ENCODE measurements around the gene HOXA3. TPM values are rescaled to one million over a fixed set of nuclear protein-coding genes. Genes with fewer than 3 reads are reported as not detected.

The HOXA3 gene
- polyA plus RNA-seq, 3 donors = not detected

DNA sequence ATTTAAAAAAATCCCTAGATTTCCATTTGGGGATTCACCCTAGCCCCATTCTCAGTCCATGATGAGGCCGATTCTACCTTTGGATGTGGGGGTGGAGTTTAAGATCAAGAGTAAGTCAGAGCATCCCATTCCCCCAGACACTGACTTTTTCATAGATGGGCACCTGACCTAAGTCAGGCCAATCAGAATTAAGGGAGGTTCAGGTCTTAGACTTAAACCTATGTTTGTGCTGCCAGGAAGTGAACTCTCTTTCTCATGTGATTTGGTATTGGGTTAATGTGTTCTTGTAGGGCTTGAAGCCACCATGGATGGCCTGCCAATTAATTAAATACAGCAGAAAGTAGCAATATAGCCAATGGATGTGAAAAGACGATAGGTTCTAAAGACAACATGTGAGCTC is 86.7 kb downstream of the HOXA3 start:
- no peaks in the 10 kb centered on the region for H3K27me3 ChIP-seq (ENCODE audit: control insufficient read depth in 2 of 2, insufficient read depth in 2 of 2, low read length in 2 of 2)
- peaks cover 0 to 1% (median 0%) of the 10 kb centered on the region in 7 donors for H3K9me3 Mint-ChIP-seq
- no CpG with 5 or more reads among the region's 2 CpGs for WGBS (ENCODE audit: insufficient coverage)

DNA sequence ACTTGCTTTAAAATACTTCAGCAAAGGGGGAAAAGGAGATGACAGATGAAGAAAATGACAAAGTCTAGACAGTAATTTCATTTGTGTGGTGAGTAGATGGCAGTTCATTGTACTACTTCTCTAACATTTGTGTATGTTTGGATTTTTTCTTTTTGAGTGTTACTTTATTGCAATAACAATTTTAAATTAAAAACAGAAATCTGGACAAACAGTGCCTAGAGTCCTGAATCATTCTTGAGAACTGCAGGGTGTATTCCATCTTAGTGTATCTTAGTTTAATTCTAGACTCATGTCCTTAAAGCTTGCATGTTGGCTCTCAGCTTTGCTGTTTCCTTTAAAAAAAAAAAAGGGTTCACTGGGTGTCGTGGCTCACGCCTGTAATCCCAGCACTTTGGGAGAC is 87.7 kb downstream of the HOXA3 start:
- no peaks in the 10 kb centered on the region for H3K36me3 Mint-ChIP-seq
- intact Hi-C loops (cut with micrococcal nuclease) = no loop called here
- H3K27me3 Mint-ChIP-seq (ENCODE audit: low read depth in 3 of 3) = peaks cover 4 to 9% (median 5%) of the 10 kb centered on the region in 3 donors
- H3K4me1 ChIP-seq (ENCODE audit: control insufficient read depth in 1 of 2, insufficient read depth in 2 of 2, low read length in 2 of 2) = no peaks in the 10 kb centered on the region
- H3K4me1 Mint-ChIP-seq = peaks cover 3% of the 10 kb centered on the region
- no peak overlapping the region for H3K4me2 ChIP-seq (replicated peaks; ENCODE audit: extremely low read depth, low read length, poor library complexity, severe bottlenecking)
- no peak overlapping the region for H3K9ac ChIP-seq (ENCODE audit: insufficient read depth, low read length, poor library complexity, severe bottlenecking)
- H3K36me3 ChIP-seq (replicated peaks in 1 of 2; ENCODE audit: control insufficient read depth in 1 of 2, insufficient read depth in 2 of 2, low read length in 2 of 2) = no peaks in the 10 kb centered on the region
- H3K27me3 ChIP-seq (ENCODE audit: control insufficient read depth in 2 of 2, insufficient read depth in 2 of 2, low read length in 2 of 2) = no peaks in the 10 kb centered on the region
- H3K9me3 Mint-ChIP-seq = peaks cover 0 to 1% (median 0%) of the 10 kb centered on the region in 7 donors
- no peaks in the 10 kb centered on the region for H3K9me3 ChIP-seq (replicated peaks in 1 of 2; ENCODE audit: control insufficient read depth in 1 of 2, insufficient read depth in 1 of 2, low read length in 2 of 2)
- no peak overlapping the region for H3K27ac ChIP-seq (ENCODE audit: low read depth in 1 of 2, low read length in 2 of 2)
- H3K4me3 Mint-ChIP-seq = no peak overlapping the region
- WGBS (ENCODE audit: insufficient coverage) = 94% methylated on average over 2 of the region's 2 CpGs
- no peak overlapping the region for H3K4me3 ChIP-seq (replicated peaks in 1 of 3; ENCODE audit: low read depth in 2 of 3, low read length in 3 of 3)
- no peaks in the 10 kb centered on the region for H3K79me2 ChIP-seq (ENCODE audit: insufficient read depth, low read length)
- DNase-seq = no peak
- TF ChIP-seq, protein P1, sequence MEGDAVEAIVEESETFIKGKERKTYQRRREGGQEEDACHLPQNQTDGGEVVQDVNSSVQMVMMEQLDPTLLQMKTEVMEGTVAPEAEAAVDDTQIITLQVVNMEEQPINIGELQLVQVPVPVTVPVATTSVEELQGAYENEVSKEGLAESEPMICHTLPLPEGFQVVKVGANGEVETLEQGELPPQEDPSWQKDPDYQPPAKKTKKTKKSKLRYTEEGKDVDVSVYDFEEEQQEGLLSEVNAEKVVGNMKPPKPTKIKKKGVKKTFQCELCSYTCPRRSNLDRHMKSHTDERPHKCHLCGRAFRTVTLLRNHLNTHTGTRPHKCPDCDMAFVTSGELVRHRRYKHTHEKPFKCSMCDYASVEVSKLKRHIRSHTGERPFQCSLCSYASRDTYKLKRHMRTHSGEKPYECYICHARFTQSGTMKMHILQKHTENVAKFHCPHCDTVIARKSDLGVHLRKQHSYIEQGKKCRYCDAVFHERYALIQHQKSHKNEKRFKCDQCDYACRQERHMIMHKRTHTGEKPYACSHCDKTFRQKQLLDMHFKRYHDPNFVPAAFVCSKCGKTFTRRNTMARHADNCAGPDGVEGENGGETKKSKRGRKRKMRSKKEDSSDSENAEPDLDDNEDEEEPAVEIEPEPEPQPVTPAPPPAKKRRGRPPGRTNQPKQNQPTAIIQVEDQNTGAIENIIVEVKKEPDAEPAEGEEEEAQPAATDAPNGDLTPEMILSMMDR (IDR thresholded peaks at IDR 0.05) = no peak
- H3K27ac Mint-ChIP-seq = peak overlapping the region in 1 of 7 donors; percentile 16
- H4K20me1 ChIP-seq (ENCODE audit: insufficient read depth, low read length) = no peaks in the 10 kb centered on the region
- H2AFZ ChIP-seq (ENCODE audit: insufficient read depth, low read depth, low read length, poor library complexity, severe bottlenecking) = no peak overlapping the region

More for the DNA sequence above, 86.7 kb downstream of the HOXA3 start:
- Histone ChIP-seq H3K9me3 (replicated peaks in 1 of 2; ENCODE audit: control insufficient read depth in 1 of 2, insufficient read depth in 1 of 2, low read length in 2 of 2) (no peaks in the 10 kb centered on the region), H3K4me2 (replicated peaks; ENCODE audit: extremely low read depth, low read length, poor library complexity, severe bottlenecking) (no peak overlapping the region), H3K36me3 (replicated peaks in 1 of 2; ENCODE audit: control insufficient read depth in 1 of 2, insufficient read depth in 2 of 2, low read length in 2 of 2) (no peaks in the 10 kb centered on the region), H3K4me3 (replicated peaks in 1 of 3; ENCODE audit: low read depth in 2 of 3, low read length in 3 of 3) (no peak overlapping the region), H3K9ac (ENCODE audit: insufficient read depth, low read length, poor library complexity, severe bottlenecking) (no peak overlapping the region), H3K4me1 (ENCODE audit: control insufficient read depth in 1 of 2, insufficient read depth in 2 of 2, low read length in 2 of 2) (no peaks in the 10 kb centered on the region), H4K20me1 (ENCODE audit: insufficient read depth, low read length) (no peaks in the 10 kb centered on the region), H2AFZ (ENCODE audit: insufficient read depth, low read depth, low read length, poor library complexity, severe bottlenecking) (no peak overlapping the region), H3K27ac (ENCODE audit: low read depth in 1 of 2, low read length in 2 of 2) (no peak overlapping the region), H3K79me2 (ENCODE audit: insufficient read depth, low read length) (no peaks in the 10 kb centered on the region)
- Mint-ChIP-seq H3K4me1 (peaks cover 3% of the 10 kb centered on the region), H3K4me3 (no peak overlapping the region), H3K27ac (peak overlapping the region in 1 of 7 donors; percentile 42), H3K36me3 (no peaks in the 10 kb centered on the region), H3K27me3 (ENCODE audit: low read depth in 3 of 3) (peaks cover 5 to 6% (median 5%) of the 10 kb centered on the region in 3 donors)
- TF ChIP-seq, protein P1 (IDR thresholded peaks at IDR 0.05) = no peak
- intact Hi-C loops (cut with micrococcal nuclease) = no loop called here
- DNase-seq = no peak

Data from CD14-positive monocyte (primary cell).